ENCODE results near the gene TSR3. TPM values are rescaled to one million over a fixed set of nuclear protein-coding genes. Genes with fewer than 3 reads are reported as not detected.

Gene TSR3
- polyA plus RNA-seq, 3 donors = 23.2 to 73.1 (median 48.2) TPM

DNA sequence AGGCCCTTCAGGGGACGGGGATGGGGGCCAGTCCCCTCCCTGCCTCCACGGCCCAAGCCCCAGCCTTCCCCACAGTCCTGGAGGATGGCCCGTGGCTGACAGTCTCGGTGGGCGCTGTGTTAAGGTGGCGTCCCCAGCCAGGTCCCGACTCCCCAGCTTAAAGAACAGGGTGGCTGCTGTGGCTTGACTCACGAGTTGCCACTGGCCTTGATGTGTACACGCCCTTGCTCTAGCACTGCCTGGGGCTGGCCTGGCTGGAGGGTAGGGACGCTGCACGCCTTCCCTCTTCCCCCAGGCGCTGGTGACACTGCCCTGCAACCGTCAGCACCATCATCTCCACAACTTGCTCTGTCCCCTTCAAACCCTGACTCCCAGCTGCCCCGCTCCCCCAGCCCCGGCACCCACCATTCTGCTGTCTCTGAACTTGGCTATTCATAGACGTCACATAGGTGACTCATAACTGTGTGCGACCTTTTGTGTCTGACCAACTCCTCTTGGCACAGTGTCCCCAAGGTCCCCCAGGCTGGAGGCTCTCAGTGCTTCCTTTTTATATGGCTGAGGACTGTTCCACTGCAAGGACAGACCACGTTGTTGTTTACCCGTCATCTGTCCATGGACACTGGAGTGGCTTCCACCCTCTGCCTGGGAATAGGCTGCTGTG is 6.4 kb upstream of the TSR3 start:
- H4K20me1 ChIP-seq (ENCODE audit: insufficient read depth, low read length) = peaks cover 100% of the 10 kb centered on the region
- peaks cover 32 to 57% of the 10 kb centered on the region in 2 donors for H3K36me3 Mint-ChIP-seq
- H3K27me3 Mint-ChIP-seq (ENCODE audit: low read depth in 3 of 3) = no peaks in the 10 kb centered on the region
- peak overlapping the region; percentile 21 for H3K9ac ChIP-seq (ENCODE audit: insufficient read depth, low read length, poor library complexity, severe bottlenecking)
- no peaks in the 10 kb centered on the region for H3K27me3 ChIP-seq (ENCODE audit: control insufficient read depth in 2 of 2, insufficient read depth in 2 of 2, low read length in 2 of 2)
- DNase-seq = no peak
- peaks cover 0 to 4% (median 0%) of the 10 kb centered on the region in 7 donors for H3K9me3 Mint-ChIP-seq
- H3K27ac ChIP-seq (ENCODE audit: low read depth in 1 of 2, low read length in 2 of 2) = no peak overlapping the region
- no peak overlapping the region for H3K4me3 ChIP-seq (replicated peaks in 1 of 3; ENCODE audit: low read depth in 2 of 3, low read length in 3 of 3)
- peaks cover 87% of the 10 kb centered on the region for H3K79me2 ChIP-seq (ENCODE audit: insufficient read depth, low read length)
- peak overlapping the region in 3 of 7 donors; percentile 8 to 88 (median 73) for H3K27ac Mint-ChIP-seq
- H3K4me1 Mint-ChIP-seq = peaks cover 17% of the 10 kb centered on the region
- H3K4me2 ChIP-seq (replicated peaks; ENCODE audit: extremely low read depth, low read length, poor library complexity, severe bottlenecking) = no peak overlapping the region
- no peak overlapping the region for H2AFZ ChIP-seq (ENCODE audit: insufficient read depth, low read depth, low read length, poor library complexity, severe bottlenecking)
- H3K4me3 Mint-ChIP-seq = no peak overlapping the region
- H3K9me3 ChIP-seq (replicated peaks in 1 of 2; ENCODE audit: control insufficient read depth in 1 of 2, insufficient read depth in 1 of 2, low read length in 2 of 2) = no peaks in the 10 kb centered on the region
- TF ChIP-seq, protein P1, sequence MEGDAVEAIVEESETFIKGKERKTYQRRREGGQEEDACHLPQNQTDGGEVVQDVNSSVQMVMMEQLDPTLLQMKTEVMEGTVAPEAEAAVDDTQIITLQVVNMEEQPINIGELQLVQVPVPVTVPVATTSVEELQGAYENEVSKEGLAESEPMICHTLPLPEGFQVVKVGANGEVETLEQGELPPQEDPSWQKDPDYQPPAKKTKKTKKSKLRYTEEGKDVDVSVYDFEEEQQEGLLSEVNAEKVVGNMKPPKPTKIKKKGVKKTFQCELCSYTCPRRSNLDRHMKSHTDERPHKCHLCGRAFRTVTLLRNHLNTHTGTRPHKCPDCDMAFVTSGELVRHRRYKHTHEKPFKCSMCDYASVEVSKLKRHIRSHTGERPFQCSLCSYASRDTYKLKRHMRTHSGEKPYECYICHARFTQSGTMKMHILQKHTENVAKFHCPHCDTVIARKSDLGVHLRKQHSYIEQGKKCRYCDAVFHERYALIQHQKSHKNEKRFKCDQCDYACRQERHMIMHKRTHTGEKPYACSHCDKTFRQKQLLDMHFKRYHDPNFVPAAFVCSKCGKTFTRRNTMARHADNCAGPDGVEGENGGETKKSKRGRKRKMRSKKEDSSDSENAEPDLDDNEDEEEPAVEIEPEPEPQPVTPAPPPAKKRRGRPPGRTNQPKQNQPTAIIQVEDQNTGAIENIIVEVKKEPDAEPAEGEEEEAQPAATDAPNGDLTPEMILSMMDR (IDR thresholded peaks at IDR 0.05) = no peak
- WGBS (ENCODE audit: insufficient coverage) = 91% methylated on average over 19 of the region's 19 CpGs
- H3K4me1 ChIP-seq (ENCODE audit: control insufficient read depth in 1 of 2, insufficient read depth in 2 of 2, low read length in 2 of 2) = peaks cover 3 to 10% of the 10 kb centered on the region in 2 donors
- H3K36me3 ChIP-seq (replicated peaks in 1 of 2; ENCODE audit: control insufficient read depth in 1 of 2, insufficient read depth in 2 of 2, low read length in 2 of 2) = peaks cover 29 to 41% of the 10 kb centered on the region in 2 donors
- intact Hi-C loops (cut with micrococcal nuclease) = loop anchor here in 1 of 2 donors (10.0 kb wide), 1 partner anchor 57 kb away; the partner anchor contains the start of gene UNKL

DNA sequence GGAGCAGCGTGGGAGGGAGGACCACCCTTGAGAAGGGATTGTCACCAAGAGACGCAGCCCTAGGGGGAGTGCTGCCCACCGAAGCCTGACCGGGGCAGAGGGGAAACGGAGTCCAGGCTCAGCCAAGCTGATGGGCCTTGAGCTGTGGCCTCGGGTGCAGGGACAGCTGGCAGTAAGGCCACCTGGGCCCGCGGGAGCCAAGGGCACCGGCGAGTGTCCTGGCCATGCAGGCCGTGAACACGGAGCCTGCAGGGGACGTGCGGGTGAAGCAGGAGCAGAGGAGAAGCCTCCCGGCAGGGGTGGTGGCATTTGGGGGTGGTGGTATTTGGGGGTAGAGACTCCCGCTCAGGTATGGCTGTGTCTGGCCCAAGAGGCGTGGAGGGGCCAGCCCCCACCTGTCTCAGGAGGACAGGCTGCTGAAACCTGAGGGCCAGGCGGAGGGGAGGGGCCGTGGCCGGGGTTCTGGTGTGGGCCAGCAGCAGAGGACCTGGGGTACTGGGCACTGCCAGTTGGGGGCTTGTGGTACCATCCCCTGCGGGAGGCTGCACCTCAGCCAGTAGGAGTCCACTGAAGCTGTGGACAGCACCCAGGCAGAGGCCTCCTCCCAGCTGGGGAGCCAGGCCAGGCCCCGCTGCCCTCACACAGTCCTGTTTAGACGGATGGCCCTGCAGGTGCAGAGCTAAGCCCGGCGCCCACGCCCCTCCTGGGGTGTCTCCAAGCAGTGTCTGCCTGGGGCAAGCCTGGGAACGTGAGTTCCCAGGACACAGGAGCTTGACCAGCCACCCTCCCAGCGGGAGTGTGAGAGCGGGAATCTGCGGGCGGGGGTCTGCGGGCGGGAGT is 4.6 kb upstream of the TSR3 start:
- H3K4me3 ChIP-seq (replicated peaks in 1 of 3; ENCODE audit: low read depth in 2 of 3, low read length in 3 of 3) = no peak overlapping the region
- intact Hi-C loops (cut with micrococcal nuclease) = loop anchor here in 1 of 2 donors (10.0 kb wide), 1 partner anchor 59 kb away; the partner anchor contains the start of gene UNKL
- H3K36me3 Mint-ChIP-seq = peaks cover 21 to 41% of the 10 kb centered on the region in 2 donors
- H3K9me3 ChIP-seq (replicated peaks in 1 of 2; ENCODE audit: control insufficient read depth in 1 of 2, insufficient read depth in 1 of 2, low read length in 2 of 2) = no peaks in the 10 kb centered on the region
- H3K4me2 ChIP-seq (replicated peaks; ENCODE audit: extremely low read depth, low read length, poor library complexity, severe bottlenecking) = no peak overlapping the region
- no peak overlapping the region for H3K4me3 Mint-ChIP-seq
- no peak overlapping the region for H2AFZ ChIP-seq (ENCODE audit: insufficient read depth, low read depth, low read length, poor library complexity, severe bottlenecking)
- H3K27ac ChIP-seq (ENCODE audit: low read depth in 1 of 2, low read length in 2 of 2) = no peak overlapping the region
- H3K27me3 Mint-ChIP-seq (ENCODE audit: low read depth in 3 of 3) = no peaks in the 10 kb centered on the region
- H3K9me3 Mint-ChIP-seq = peaks cover 0 to 4% (median 0%) of the 10 kb centered on the region in 7 donors
- no peaks in the 10 kb centered on the region for H3K27me3 ChIP-seq (ENCODE audit: control insufficient read depth in 2 of 2, insufficient read depth in 2 of 2, low read length in 2 of 2)
- H3K79me2 ChIP-seq (ENCODE audit: insufficient read depth, low read length) = peaks cover 90% of the 10 kb centered on the region
- peaks cover 93% of the 10 kb centered on the region for H4K20me1 ChIP-seq (ENCODE audit: insufficient read depth, low read length)
- TF ChIP-seq, protein P1 (IDR thresholded peaks at IDR 0.05) = no peak
- peaks cover 14 to 23% of the 10 kb centered on the region in 2 donors for H3K36me3 ChIP-seq (replicated peaks in 1 of 2; ENCODE audit: control insufficient read depth in 1 of 2, insufficient read depth in 2 of 2, low read length in 2 of 2)
- H3K9ac ChIP-seq (ENCODE audit: insufficient read depth, low read length, poor library complexity, severe bottlenecking) = no peak overlapping the region
- WGBS (ENCODE audit: insufficient coverage) = 94% methylated on average over 31 of the region's 33 CpGs
- peaks cover 27% of the 10 kb centered on the region for H3K4me1 Mint-ChIP-seq
- peak overlapping the region in 1 of 7 donors; percentile 25 for H3K27ac Mint-ChIP-seq
- peaks cover 12 to 21% of the 10 kb centered on the region in 2 donors for H3K4me1 ChIP-seq (ENCODE audit: control insufficient read depth in 1 of 2, insufficient read depth in 2 of 2, low read length in 2 of 2)
- no peak for DNase-seq

All from CD14-positive monocyte (primary cell).